Tibial artery (tissue), 4 donors: ENCODE results near the gene ABCB6.
"Not testable (repeated sequence)": the region's sequence is repeated elsewhere in the genome, so short reads cannot be mapped to it uniquely, and the experiment has no call there.

Experiments
- DNase-seq, 2 donors: peaks; one replicate each; pipeline ENCODE4 v3.0.0-alpha.2; 2019
- H3K27ac ChIP-seq, 2 donors: fragments of 200-600 bp; sonication (generic) in 1 of 2; 1 replicate in 1 of 2; 2 replicates in 1 of 2; pipeline ENCODE4 v1.5.1; 2018 to 2019; ENCODE audit warnings: mild to moderate bottlenecking in 1 of 2
- H3K27me3 ChIP-seq, 2 donors: fragments of 200-600 bp; sonication (generic) in 1 of 2; one replicate each; pipeline versions ENCODE4 v1.5.1 to v1.6.0; 2016 to 2019
- H3K36me3 ChIP-seq, 3 donors: fragments of 200-600 bp; sonication (generic) in 2 of 3; one replicate each; pipeline ENCODE4 v1.5.1; 2016 to 2019; ENCODE audit warnings: mild to moderate bottlenecking in 2 of 3
- H3K4me1 ChIP-seq, 4 donors: fragments of 200-600 bp; sonication (generic) in 2 of 4; 1 replicate in 3 of 4; 2 replicates in 1 of 4; pipeline ENCODE4 v1.5.1; 2016 to 2019
- H3K4me3 ChIP-seq, 2 donors: fragments of 200-600 bp; sonication (generic) in 1 of 2; 1 replicate in 1 of 2; 2 replicates in 1 of 2; pipeline ENCODE4 v1.5.1; 2018 to 2019; ENCODE audit warnings: mild to moderate bottlenecking in 2 of 2
- H3K9me3 ChIP-seq, 3 donors: fragments of 200-600 bp; sonication (generic) in 1 of 3; one replicate each; pipeline ENCODE4 v1.5.1; 2016 to 2019
- CTCF ChIP-seq, 2 experiments: fragments of 200-600 bp in 1 of 2; fragments of 450-650 bp in 1 of 2; IDR thresholded peaks; one replicate each; pipeline ENCODE4 v1.5.1; 2017 to 2019; ENCODE audit warnings: antibody characterized with exemption in 2 of 2, mild to moderate bottlenecking in 1 of 2, moderate library complexity in 1 of 2
- intact Hi-C: fragments of 100-400 bp; cut with DNase I; formaldehyde crosslinking; loops from one replicate; pipeline ENCODE4 v1.15.0; 2023; ENCODE audit warnings: low total_unique reads

Gene ABCB6

GRCh38 chr2:219204425-219205164 is 14.2 kb downstream of the ABCB6 start:
- H3K4me1 ChIP-seq = peaks cover 0 to 20% (median 15%) of the 10 kb centered on the region in 4 donors
- intact Hi-C loops = no loop called here
- no peak overlapping the region for H3K4me3 ChIP-seq
- peaks cover 0 to 7% of the 10 kb centered on the region in 2 donors for H3K27me3 ChIP-seq
- no peak for TF ChIP-seq CTCF (IDR thresholded peaks at IDR 0.05)
- H3K27ac ChIP-seq = no peak overlapping the region
- no peaks in the 10 kb centered on the region for H3K9me3 ChIP-seq
- no peak for DNase-seq
- peaks cover 2 to 19% (median 18%) of the 10 kb centered on the region in 3 donors for H3K36me3 ChIP-seq

GRCh38 chr2:219201331-219201730 is 17.4 kb downstream of the ABCB6 start:
- H3K4me3 ChIP-seq, intact Hi-C loops, H3K4me1 ChIP-seq, H3K27ac ChIP-seq, DNase-seq, H3K36me3 ChIP-seq, H3K9me3 ChIP-seq: not testable (repeated sequence)
- H3K27me3 ChIP-seq = peaks cover 0 to 28% of the 10 kb centered on the region in 2 donors

- H3K4me1 ChIP-seq, H3K9me3 ChIP-seq, H3K27ac ChIP-seq, H3K4me3 ChIP-seq, H3K36me3 ChIP-seq, intact Hi-C loops, DNase-seq: not testable (repeated sequence)
- H3K27me3 ChIP-seq = peaks cover 0 to 28% of the 10 kb centered on the region in 2 donors
These were observed 18.0 kb downstream of the ABCB6 start for GRCh38 chr2:219200502-219201326.

GRCh38 chr2:219199470-219200211 is 19.1 kb downstream of the ABCB6 start:
- intact Hi-C loops = loop anchor here (10.0 kb wide), 1 partner anchor 505 kb away; no protein-coding TSS in a partner anchor
- no peak overlapping the region for H3K4me3 ChIP-seq
- no peaks in the 10 kb centered on the region for H3K9me3 ChIP-seq
- no peaks in the 10 kb centered on the region for H3K36me3 ChIP-seq
- no peak for TF ChIP-seq CTCF (IDR thresholded peaks at IDR 0.05)
- no peaks in the 10 kb centered on the region for H3K4me1 ChIP-seq
- H3K27me3 ChIP-seq = peaks cover 0 to 33% of the 10 kb centered on the region in 2 donors
- DNase-seq = no peak
- H3K27ac ChIP-seq = no peak overlapping the region

- intact Hi-C loops = loop anchor here (10.0 kb wide), 1 partner anchor 504 kb away; no protein-coding TSS in a partner anchor
- no peaks in the 10 kb centered on the region for H3K9me3 ChIP-seq
- DNase-seq = no peak
- no peaks in the 10 kb centered on the region for H3K36me3 ChIP-seq
- H3K27me3 ChIP-seq = peaks cover 0 to 33% of the 10 kb centered on the region in 2 donors
- no peaks in the 10 kb centered on the region for H3K4me1 ChIP-seq
- no peak overlapping the region for H3K27ac ChIP-seq
- TF ChIP-seq CTCF (IDR thresholded peaks at IDR 0.05) = no peak
- no peak overlapping the region for H3K4me3 ChIP-seq
These were observed 19.8 kb downstream of the ABCB6 start for GRCh38 chr2:219198974-219199373.

- no peak for TF ChIP-seq CTCF (IDR thresholded peaks at IDR 0.05)
- H3K4me3 ChIP-seq = no peak overlapping the region
- no peaks in the 10 kb centered on the region for H3K9me3 ChIP-seq
- H3K27ac ChIP-seq = no peak overlapping the region
- H3K27me3 ChIP-seq = peaks cover 0 to 33% of the 10 kb centered on the region in 2 donors
- no peaks in the 10 kb centered on the region for H3K36me3 ChIP-seq
- intact Hi-C loops = loop anchor here (10.0 kb wide), 1 partner anchor 503 kb away; no protein-coding TSS in a partner anchor
- no peak for DNase-seq
- H3K4me1 ChIP-seq = no peaks in the 10 kb centered on the region
These were observed 21.4 kb downstream of the ABCB6 start for GRCh38 chr2:219197388-219197787.
